K562 (cell line): Measurements from ENCODE around the gene CERCAM. TPM values are rescaled to one million over a fixed set of nuclear protein-coding genes. Genes with fewer than 3 reads are reported as not detected.

ENCODE experiments used
- ATF6 ChIP-seq: sonication (generic); formaldehyde crosslinking; IDR thresholded peaks from 2 replicates; pipeline ENCODE4 v1.4.0; 2020; ENCODE audit warnings: mild to moderate bottlenecking, missing genetic modification reagents
- ATF7 ChIP-seq: fragments of 450-650 bp; IDR thresholded peaks from 2 replicates; pipeline ENCODE4 v1.7.1; 2014; ENCODE audit warnings: mild to moderate bottlenecking, moderate library complexity
- BHLHE40 ChIP-seq: IDR thresholded peaks from 2 replicates; pipeline ENCODE4 v1.6.1; 2011; ENCODE audit warnings: low read length, improper control_type of control experiment
- CEBPG ChIP-seq, 3 experiments: fragments of 200-800 bp in 1 of 3; sonication (Bioruptor generic) in 1 of 3; sonication (generic) in 1 of 3; formaldehyde crosslinking in 1 of 3; IDR thresholded peaks in 2 of 3; conservative IDR thresholded peaks in 1 of 3; 2 replicates each; pipeline versions ENCODE4 v1.6.1 to v1.8.0; 2016 to 2022; ENCODE audit warnings: missing compliant biosample characterization in 2 of 3, missing genetic modification characterization in 2 of 3, mild to moderate bottlenecking in 1 of 3, missing genetic modification reagents in 1 of 3
- DACH1 ChIP-seq: fragments of 450-650 bp; IDR thresholded peaks from 2 replicates; pipeline ENCODE4 v1.6.1; 2018; ENCODE audit not compliant: partially characterized antibody
- ELK1 ChIP-seq: sonication (generic); formaldehyde crosslinking; IDR thresholded peaks from 2 replicates; pipeline ENCODE4 v1.8.1; 2022; ENCODE audit warnings: missing genetic modification reagents
- HEY1 ChIP-seq: fragments of 250-450 bp; sonication (Bioruptor Pico); IDR thresholded peaks from 2 replicates; pipeline ENCODE4 v1.5.0; 2020; ENCODE audit warnings: mild to moderate bottlenecking, moderate library complexity, borderline replicate concordance
- KLF13 ChIP-seq: fragments of 450-650 bp; IDR thresholded peaks from 2 replicates; pipeline ENCODE4 v1.6.1; 2016; ENCODE audit warnings: missing genetic modification characterization, low read depth, mild to moderate bottlenecking, missing compliant biosample characterization, moderate library complexity, borderline replicate concordance
- MBD2 ChIP-seq: sonication (generic); IDR thresholded peaks from 2 replicates; pipeline ENCODE4 v1.6.1; 2016; ENCODE audit warnings: low read depth, borderline replicate concordance
- NBN ChIP-seq: fragments of 450-650 bp; IDR thresholded peaks from 2 replicates; pipeline ENCODE4 v1.6.1; 2016; ENCODE audit warnings: low read depth, mild to moderate bottlenecking
- NFRKB ChIP-seq: fragments of 450-650 bp; IDR thresholded peaks from 2 replicates; pipeline ENCODE4 v1.6.1; 2016; ENCODE audit warnings: low read depth
- NR0B1 ChIP-seq: fragments of 450-650 bp; IDR thresholded peaks from one replicate; pipeline ENCODE4 v1.6.1; 2018; ENCODE audit warnings: mild to moderate bottlenecking, moderate library complexity; ENCODE audit not compliant: partially characterized antibody
- POLR2H ChIP-seq: IDR thresholded peaks from 2 replicates; pipeline ENCODE4 v1.6.1; 2016; ENCODE audit warnings: missing genetic modification characterization, low read depth, mild to moderate bottlenecking, control low read depth, missing compliant biosample characterization, moderate library complexity
- USF1 ChIP-seq: sonication (generic); formaldehyde crosslinking; IDR thresholded peaks from 2 replicates; pipeline ENCODE4 v1.9.0; 2022; ENCODE audit warnings: mild to moderate bottlenecking, missing genetic modification reagents
- ZBTB9 ChIP-seq: fragments of 450-650 bp; formaldehyde crosslinking; IDR thresholded peaks from 2 replicates; pipeline ENCODE4 v1.4.0; 2020; ENCODE audit warnings: mild to moderate bottlenecking, moderate library complexity
- ZNF395 ChIP-seq: fragments of 200-800 bp; sonication (Bioruptor generic); IDR thresholded peaks from 2 replicates; pipeline ENCODE4 v1.6.1; 2017; ENCODE audit warnings: missing genetic modification characterization, missing compliant biosample characterization
- ZNF76 ChIP-seq: fragments of 250-450 bp; sonication (Bioruptor Pico); IDR thresholded peaks from 2 replicates; pipeline ENCODE4 v1.4.0; 2020; ENCODE audit warnings: mild to moderate bottlenecking, moderate library complexity, borderline replicate concordance
- polyA plus RNA-seq, 8 experiments: library from polyadenylated mRNA; depleted of rRNA in 4 of 8; stranded (reverse) in 5 of 8; unstranded in 3 of 8; fragments of >200 nt; fragmentation: Nextera tagmentation in 2 of 8; fragmentation: Illumina TruSeq in 1 of 8; extraction: Ambion mirVana in 2 of 8; extraction: Trizol in 1 of 8; gene quantifications; 2 replicates each; pipeline versions ENCODE4 v1.2.1 to v1.2.3, GENCODE V29; 2011 to 2014; ENCODE audit warnings: inconsistent platforms in 1 of 8, missing spikeins in 1 of 8
- total RNA-seq, 7 experiments: library from RNA; depleted of rRNA in 6 of 7; stranded (reverse); fragments of >200 nt in 6 of 7; fragmentation: Illumina TruSeq in 2 of 7; extraction: Trizol in 2 of 7; gene quantifications; 2 replicates each; pipeline versions ENCODE4 v1.2.1 to v1.2.3, GENCODE V29; 2011 to 2021; ENCODE audit warnings: low replicate concordance in 1 of 7

Gene CERCAM
- total and polyA plus RNA-seq, 9 of the 15 experiments (the other 6 are each of a cell fraction or from before 2014, with no cell fraction given) = 0.75 to 24.0 (median 18.0) TPM

- TF ChIP-seq ZNF395 (CRISPR knock-in tag) (peak; percentile 88), POLR2H (tag) (no peak), HEY1 (CRISPR knock-in tag) (no peak), NFRKB (no peak; the same call in none of the 2 replicates), BHLHE40 (peak; percentile 85), ELK1 (no peak), ATF7 (peak; percentile 29; the same call in 1 of the 2 replicates), KLF13 (tag) (0 out of 2 replicates have a peak, but pooled peaks have one; percentile 15), ZBTB9 (CRISPR knock-in tag) (no peak), USF1 (CRISPR knock-in tag) (peak; percentile 80), ATF6 (CRISPR knock-in tag) (peak; percentile 89), ZNF76 (no peak), MBD2 (peak; percentile 34; the same call in 1 of the 2 replicates), DACH1 (no peak), NR0B1 (no peak), CEBPG (CRISPR knock-in tag; IDR thresholded peaks at IDR 0.05) (no peak), CEBPG (tag; conservative IDR thresholded peaks at IDR 0.05 in 1 of 2, IDR thresholded peaks at IDR 0.05 in 1 of 2) (no peak), NBN (0 out of 2 replicates have a peak, but pooled peaks have one; percentile 29)
These were observed 8.2 kb downstream of the CERCAM start (continued) for GRCh38 chr9:128428644-128429512.
